SU-DHL-6 (cell line): Measurements from ENCODE around the gene ENTR1.

Source experiments
- EZH2phosphoT487 ChIP-seq: fragments of 200-600 bp; sonication (generic), shearing (Covaris generic); conservative IDR thresholded peaks from 2 replicates; pipeline ENCODE4 v1.6.1; 2018; ENCODE audit warnings: mild to moderate bottlenecking, antibody characterized with exemption, low read length, moderate library complexity, mixed read lengths
- TF ChIP-seq, protein P1 (sequence below): fragments of 200-600 bp; sonication (generic); IDR thresholded peaks from one replicate; pipeline ENCODE4 v1.5.1; 2017; ENCODE audit warnings: antibody characterized with exemption, mild to moderate bottlenecking, low read length, moderate library complexity; ENCODE audit not compliant: insufficient read depth, poor library complexity, severe bottlenecking

- TF ChIP-seq, protein P1, sequence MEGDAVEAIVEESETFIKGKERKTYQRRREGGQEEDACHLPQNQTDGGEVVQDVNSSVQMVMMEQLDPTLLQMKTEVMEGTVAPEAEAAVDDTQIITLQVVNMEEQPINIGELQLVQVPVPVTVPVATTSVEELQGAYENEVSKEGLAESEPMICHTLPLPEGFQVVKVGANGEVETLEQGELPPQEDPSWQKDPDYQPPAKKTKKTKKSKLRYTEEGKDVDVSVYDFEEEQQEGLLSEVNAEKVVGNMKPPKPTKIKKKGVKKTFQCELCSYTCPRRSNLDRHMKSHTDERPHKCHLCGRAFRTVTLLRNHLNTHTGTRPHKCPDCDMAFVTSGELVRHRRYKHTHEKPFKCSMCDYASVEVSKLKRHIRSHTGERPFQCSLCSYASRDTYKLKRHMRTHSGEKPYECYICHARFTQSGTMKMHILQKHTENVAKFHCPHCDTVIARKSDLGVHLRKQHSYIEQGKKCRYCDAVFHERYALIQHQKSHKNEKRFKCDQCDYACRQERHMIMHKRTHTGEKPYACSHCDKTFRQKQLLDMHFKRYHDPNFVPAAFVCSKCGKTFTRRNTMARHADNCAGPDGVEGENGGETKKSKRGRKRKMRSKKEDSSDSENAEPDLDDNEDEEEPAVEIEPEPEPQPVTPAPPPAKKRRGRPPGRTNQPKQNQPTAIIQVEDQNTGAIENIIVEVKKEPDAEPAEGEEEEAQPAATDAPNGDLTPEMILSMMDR = no peak
- no peak for TF ChIP-seq EZH2phosphoT487
Measured at GRCh38 chr9:136431782-136432350, 21.5 kb upstream of the ENTR1 start.
